Adrenal gland (tissue), 5 donors: Measurements from ENCODE around the gene AGBL1.

ENCODE experiments used
- CTCF ChIP-seq, 6 experiments: fragments of 450-650 bp in 4 of 6; fragments of 200-600 bp in 2 of 6; sonication (generic) in 1 of 6; IDR thresholded peaks; 1 replicate in 5 of 6; 2 replicates in 1 of 6; pipeline versions ENCODE4 v1.5.1 to v1.8.0; 2016 to 2021; ENCODE audit warnings: antibody characterized with exemption in 6 of 6, mild to moderate bottlenecking in 2 of 6, moderate library complexity in 1 of 6
- POLR2A ChIP-seq, 2 donors: fragments of 450-650 bp; IDR thresholded peaks; one replicate each; pipeline ENCODE4 v1.6.1; 2017; ENCODE audit warnings: antibody characterized with exemption in 2 of 2, mild to moderate bottlenecking in 2 of 2, moderate library complexity in 1 of 2
- donor health status: DM: no; HTN: no; CAD: no.

GRCh38 chr15:86259589-86259988 lies 179.9 kb downstream of the AGBL1 start:
- TF ChIP-seq CTCF (IDR thresholded peaks at IDR 0.05) = no peak
- TF ChIP-seq POLR2A (IDR thresholded peaks at IDR 0.05) = no peak
